ENCODE data around the gene N4BP3.

- TF ChIP-seq CTCF (IDR thresholded peaks at IDR 0.05; ENCODE audit: insufficient read depth, low read length): no peak
- TF ChIP-seq REST (IDR thresholded peaks at IDR 0.05; ENCODE audit: insufficient replicate concordance, low read depth): no peak
- TF ChIP-seq POLR2AphosphoS5 (IDR thresholded peaks at IDR 0.05; ENCODE audit: low read depth): no peak
- TF ChIP-seq GABPA (IDR thresholded peaks at IDR 0.05; ENCODE audit: low read depth): no peak
- no peak for TF ChIP-seq SPI1 (IDR thresholded peaks at IDR 0.05; ENCODE audit: borderline replicate concordance, low read depth)
These were observed 8.3 kb downstream of the N4BP3 start for GRCh38 chr5:178121391-178122276.

All from HL-60 (cell line).